IMR-90 (cell line): ENCODE measurements around the gene MFRP. TPM values are rescaled to one million over a fixed set of nuclear protein-coding genes. Genes with fewer than 3 reads are reported as not detected.

Source experiments
- ATAC-seq: fragments of 200-7000 bp; cut with Tn5 transposase; 2 replicates; pipeline ENCODE4 v1.9.1; 2020; ENCODE audit warnings: low read depth, mild to moderate bottlenecking, moderate library complexity
- BruUV-seq: library from RNA; stranded (reverse); fragments of 400-500 nt; replicated peaks from 2 replicates; lab custom pipeline; 2021; lab: Mats Ljungman, UMichigan
- CTCF ChIA-PET: fragments of 300-600 bp; formaldehyde crosslinking; extraction: SDS; loops from one replicate; lab custom pipeline; 2021; ENCODE audit warnings: antibody characterized with exemption; lab: Yijun Ruan, JAX
- POLR2A ChIA-PET: fragments of 300-600 bp; sonication (Branson Sonifier 250); formaldehyde crosslinking; loops from one replicate; lab custom pipeline; 2022; ENCODE audit warnings: antibody characterized with exemption; ENCODE audit not compliant: unreplicated experiment; lab: Charles Lee
- DNase-seq: peaks from one replicate; pipeline ENCODE4 v3.0.0; 2013
- H2AFZ ChIP-seq: replicated peaks from 2 replicates; pipeline ENCODE3; 2013; ENCODE audit warnings: low read length, mild to moderate bottlenecking; ENCODE audit not compliant: poor library complexity
- H2AK5ac ChIP-seq: 2 replicates; pipeline ENCODE4 v1.6.1; 2013; ENCODE audit warnings: low read depth, low read length, inconsistent platforms
- H2AK9ac ChIP-seq: replicated peaks from 2 replicates; pipeline ENCODE3; 2013; ENCODE audit warnings: mild to moderate bottlenecking, low read depth, low read length, moderate library complexity; ENCODE audit not compliant: poor library complexity
- H2BK120ac ChIP-seq: 2 replicates; pipeline ENCODE4 v1.6.1; 2013; ENCODE audit warnings: low read depth, low read length, inconsistent platforms
- H2BK15ac ChIP-seq: 3 replicates; pipeline ENCODE4 v1.6.1; 2013; ENCODE audit warnings: low read depth, low read length, inconsistent platforms
- H2BK20ac ChIP-seq: 2 replicates; pipeline ENCODE4 v1.6.1; 2013; ENCODE audit warnings: low read depth, mild to moderate bottlenecking, inconsistent platforms, low read length, moderate library complexity
- H2BK5ac ChIP-seq: 2 replicates; pipeline ENCODE4 v1.6.1; 2013; ENCODE audit warnings: mild to moderate bottlenecking, low read depth, low read length, inconsistent platforms; ENCODE audit not compliant: poor library complexity, severe bottlenecking
- H3K14ac ChIP-seq: replicated peaks from 2 replicates; pipeline ENCODE4 v1.6.1; 2013; ENCODE audit warnings: low read depth, low read length, inconsistent platforms
- H3K18ac ChIP-seq: 2 replicates; pipeline ENCODE4 v1.6.1; 2013; ENCODE audit warnings: low read depth, low read length, control low read depth
- H3K23ac ChIP-seq: 2 replicates; pipeline ENCODE4 v1.6.1; 2013; ENCODE audit warnings: low read depth, low read length, inconsistent platforms
- H3K27ac ChIP-seq: 2 replicates; pipeline ENCODE4 v1.5.1; 2013; ENCODE audit warnings: mild to moderate bottlenecking, control low read depth, low read length; ENCODE audit not compliant: insufficient read depth
- H3K27me3 ChIP-seq: 2 replicates; pipeline ENCODE4 v1.6.1; 2013; ENCODE audit warnings: low read length; ENCODE audit not compliant: control insufficient read depth, insufficient read depth
- H3K36me3 ChIP-seq: 2 replicates; pipeline ENCODE4 v1.6.1; 2013; ENCODE audit warnings: low read length, mixed read lengths; ENCODE audit not compliant: control insufficient read depth, insufficient read depth
- H3K4ac ChIP-seq: 2 replicates; pipeline ENCODE4 v1.6.1; 2013; ENCODE audit warnings: low read depth, low read length, inconsistent platforms
- H3K4me1 ChIP-seq: 2 replicates; pipeline ENCODE4 v1.6.1; 2013; ENCODE audit warnings: low read length, mixed read lengths; ENCODE audit not compliant: control insufficient read depth, insufficient read depth
- H3K4me2 ChIP-seq: 2 replicates; pipeline ENCODE4 v1.6.1; 2013; ENCODE audit warnings: low read depth, mild to moderate bottlenecking, control low read depth, low read length, moderate library complexity
- H3K4me3 ChIP-seq: 2 replicates; pipeline ENCODE4 v1.5.1; 2013; ENCODE audit warnings: low read depth, mild to moderate bottlenecking, control low read depth, low read length, moderate library complexity; ENCODE audit not compliant: insufficient read depth
- H3K56ac ChIP-seq: 2 replicates; pipeline ENCODE4 v1.6.1; 2013; ENCODE audit warnings: low read length, inconsistent platforms; ENCODE audit not compliant: insufficient read depth; ENCODE audit errors: extremely low read depth
- H3K79me1 ChIP-seq, 2 experiments: 2 replicates each; pipeline ENCODE4 v1.6.1; 2013; ENCODE audit warnings: low read length in 2 of 2, inconsistent platforms in 1 of 2, low read depth in 1 of 2
- H3K9ac ChIP-seq: 2 replicates; pipeline ENCODE4 v1.6.1; 2013; ENCODE audit warnings: low read depth, low read length, control low read depth
- H3K9me1 ChIP-seq: 2 replicates; pipeline ENCODE4 v1.6.1; 2013; ENCODE audit warnings: low read length, inconsistent platforms; ENCODE audit not compliant: insufficient read depth
- H3K9me3 ChIP-seq: 2 replicates; pipeline ENCODE4 v1.6.1; 2013; ENCODE audit warnings: low read length; ENCODE audit not compliant: control insufficient read depth, insufficient read depth
- H4K20me1 ChIP-seq: 2 replicates; pipeline ENCODE4 v1.6.1; 2013; ENCODE audit warnings: low read length, inconsistent platforms; ENCODE audit not compliant: insufficient read depth
- H4K5ac ChIP-seq: 2 replicates; pipeline ENCODE4 v1.6.1; 2013; ENCODE audit warnings: mild to moderate bottlenecking, low read depth, low read length, control low read depth
- H4K8ac ChIP-seq, 2 experiments: 2 replicates each; pipeline ENCODE4 v1.6.1; 2013; ENCODE audit warnings: low read depth in 2 of 2, low read length in 2 of 2, control low read depth in 1 of 2, inconsistent platforms in 1 of 2
- H4K91ac ChIP-seq: 2 replicates; pipeline ENCODE4 v1.6.1; 2013; ENCODE audit warnings: low read depth, low read length, inconsistent platforms; ENCODE audit not compliant: insufficient read depth
- BHLHE40 ChIP-seq: fragments of 150-350 bp; IDR thresholded peaks from 2 replicates; pipeline ENCODE4 v1.6.1; 2016; ENCODE audit warnings: mild to moderate bottlenecking, low read depth, low read length
- CEBPB ChIP-seq: IDR thresholded peaks from 2 replicates; pipeline ENCODE4 v1.6.1; 2012; ENCODE audit warnings: low read depth, low read length, improper control_type of control experiment
- MAZ ChIP-seq: IDR thresholded peaks from 2 replicates; pipeline ENCODE4 v1.6.1; 2012; ENCODE audit warnings: low read depth, mild to moderate bottlenecking, low read length, improper control_type of control experiment, moderate library complexity, borderline replicate concordance
- MXI1 ChIP-seq: IDR thresholded peaks from 2 replicates; pipeline ENCODE4 v1.6.1; 2012; ENCODE audit warnings: low read depth, mild to moderate bottlenecking, low read length, moderate library complexity, borderline replicate concordance
- POLR2A ChIP-seq: IDR thresholded peaks from 2 replicates; pipeline ENCODE4 v1.6.1; 2012; ENCODE audit warnings: mild to moderate bottlenecking, low read depth, low read length
- RAD21 ChIP-seq: IDR thresholded peaks from 2 replicates; pipeline ENCODE4 v1.6.1; 2012; ENCODE audit warnings: low read length, improper control_type of control experiment
- RFX5 ChIP-seq: IDR thresholded peaks from 2 replicates; pipeline ENCODE4 v1.8.0; 2012; ENCODE audit warnings: low read depth, mild to moderate bottlenecking, low read length, moderate library complexity
- WGBS, 2 experiments: methylation state at CpG; one replicate each; pipeline versions ENCODE4 v1.1.5 to v1.1.7; 2013; ENCODE audit warnings: missing lambda C conversion rate in 2 of 2; ENCODE audit not compliant: insufficient read length in 1 of 2; ENCODE audit errors: extremely low coverage in 2 of 2; 5-methylcytosine and 5-hydroxymethylcytosine counted together
- dilution Hi-C: fragments of 300-500 bp; cut with HindIII; formaldehyde crosslinking; loops from one replicate; pipeline ENCODE4 v1.14.3; 2018; ENCODE audit warnings: low sequenced_read_pairs; ENCODE audit not compliant: unreplicated experiment
- in situ Hi-C: fragments of 300-500 bp; cut with MboI; formaldehyde crosslinking; loops from 3 replicates; pipeline ENCODE4 v1.14.3; 2019; ENCODE audit warnings: low sequenced_read_pairs, inconsistent platforms, mixed read lengths
- intact Hi-C: fragments of 100-400 bp; cut with micrococcal nuclease; formaldehyde crosslinking; loops from 2 replicates; pipeline ENCODE4 v1.10.0; 2022
- polyA plus RNA-seq, 3 experiments: library from polyadenylated mRNA; depleted of rRNA; stranded (reverse); fragments of >200 nt; gene quantifications; 2 replicates each; pipeline ENCODE4 v1.2.3, GENCODE V29; 2012; ENCODE audit warnings: low replicate concordance in 1 of 3
- total RNA-seq: library from RNA; depleted of rRNA; stranded (reverse); fragments of >200 nt; gene quantifications from 2 replicates; pipeline ENCODE4 v1.2.3, GENCODE V29; 2012
- TF ChIP-seq, protein P1 (sequence below): fragments of 150-350 bp; IDR thresholded peaks from 2 replicates; pipeline ENCODE4 v1.6.1; 2016; ENCODE audit warnings: low read depth, mild to moderate bottlenecking, low read length, moderate library complexity, borderline replicate concordance
- TF ChIP-seq, protein P2 (sequence below): conservative IDR thresholded peaks from 2 replicates; pipeline ENCODE4 v1.5.1; 2012; ENCODE audit warnings: mild to moderate bottlenecking, low read depth, low read length, improper control_type of control experiment

Gene MFRP
- total and polyA plus RNA-seq, 2 of the 4 experiments (the other 2 are of a cell fraction) = not detected

DNA sequence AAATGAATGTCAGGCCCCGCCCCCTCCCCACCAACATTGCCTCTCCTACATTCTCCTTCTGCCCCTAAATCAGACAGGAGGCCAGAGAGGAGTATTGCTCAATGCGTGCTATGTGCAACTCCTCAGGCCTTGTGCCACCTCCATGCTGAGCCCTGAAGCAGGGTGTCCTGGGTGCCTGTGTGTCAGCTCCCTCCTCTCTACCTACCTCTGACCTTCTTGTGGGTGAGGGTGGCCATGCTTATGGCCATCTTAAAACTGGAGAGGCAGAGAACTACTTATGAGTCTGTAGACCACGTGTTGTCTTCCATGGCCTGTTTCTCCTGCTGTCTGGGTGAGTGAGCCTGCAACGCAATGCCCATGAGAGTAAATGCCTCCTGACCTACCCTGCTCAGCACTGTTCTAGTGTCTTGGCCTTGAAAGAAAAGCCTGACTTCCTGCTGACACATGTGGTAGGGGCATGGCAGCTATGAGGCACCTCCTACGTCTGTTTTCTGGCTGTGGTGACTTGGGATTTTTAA, 40.1 kb downstream of the MFRP start:
- DNase-seq = peak; percentile 42

More for the DNA sequence above, 40.1 kb downstream of the MFRP start:
- no peak overlapping the region for H4K5ac ChIP-seq
- H2BK20ac ChIP-seq = no peak overlapping the region
- no peak overlapping the region for H3K9ac ChIP-seq
- no peaks in the 10 kb centered on the region for H3K9me3 ChIP-seq
- peaks cover 13% of the 10 kb centered on the region for H3K9me1 ChIP-seq
- H3K36me3 ChIP-seq = peaks cover 49% of the 10 kb centered on the region
- H3K23ac ChIP-seq = no peak overlapping the region
- no peaks in the 10 kb centered on the region for H3K27me3 ChIP-seq
- BruUV-seq = no TSS peak
- ChIA-PET POLR2A (no interaction called here), CTCF (interaction anchor here (0.9 to 1.1 kb wide), 2 partner anchors 9 to 34 kb away, joined by 4 read pairs; no protein-coding TSS in a partner anchor)
- H2AFZ ChIP-seq = peak overlapping the region; percentile 23
- dilution Hi-C loops = no loop called here
- peak overlapping the region; percentile 1 for H2BK5ac ChIP-seq
- H4K91ac ChIP-seq = no peak overlapping the region
- peak; percentile 55 for ATAC-seq
- peak overlapping the region; percentile 49 for H3K4ac ChIP-seq
- H4K20me1 ChIP-seq = peaks cover 7% of the 10 kb centered on the region
- H3K14ac ChIP-seq = no peak overlapping the region; the same call in 1 of the 2 replicates
- H3K79me1 ChIP-seq = peaks cover 11 to 39% of the 10 kb centered on the region in 2 experiments; a peak in 2 of 4 replicates
- intact Hi-C loops = no loop called here
- H4K8ac ChIP-seq = 0 out of 4 replicates have a peak overlapping the region, but pooled peaks of 1 of the 2 experiments have one; percentile 16
- no peak overlapping the region for H3K4me2 ChIP-seq
- peak overlapping the region; percentile 11; the same call in 1 of the 2 replicates for H3K27ac ChIP-seq
- WGBS, 2 experiments = no CpG with 5 or more reads among the region's 5 CpGs
- H3K4me1 ChIP-seq = peaks cover 8% of the 10 kb centered on the region
- H2AK5ac ChIP-seq = peak overlapping the region; percentile 34; the same call in 1 of the 2 replicates
- H2BK15ac ChIP-seq = 0 out of 3 replicates have a peak overlapping the region, but pooled peaks have one; percentile 20
- H3K4me3 ChIP-seq = no peak overlapping the region
- no peak overlapping the region for H3K56ac ChIP-seq
- TF ChIP-seq RAD21 (no peak), BHLHE40 (no peak), CEBPB (peak; percentile 74), MAZ (no peak), RFX5 (no peak), MXI1 (no peak), POLR2A (no peak)
- TF ChIP-seq, protein P1, sequence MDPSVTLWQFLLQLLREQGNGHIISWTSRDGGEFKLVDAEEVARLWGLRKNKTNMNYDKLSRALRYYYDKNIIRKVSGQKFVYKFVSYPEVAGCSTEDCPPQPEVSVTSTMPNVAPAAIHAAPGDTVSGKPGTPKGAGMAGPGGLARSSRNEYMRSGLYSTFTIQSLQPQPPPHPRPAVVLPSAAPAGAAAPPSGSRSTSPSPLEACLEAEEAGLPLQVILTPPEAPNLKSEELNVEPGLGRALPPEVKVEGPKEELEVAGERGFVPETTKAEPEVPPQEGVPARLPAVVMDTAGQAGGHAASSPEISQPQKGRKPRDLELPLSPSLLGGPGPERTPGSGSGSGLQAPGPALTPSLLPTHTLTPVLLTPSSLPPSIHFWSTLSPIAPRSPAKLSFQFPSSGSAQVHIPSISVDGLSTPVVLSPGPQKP = no peak
- TF ChIP-seq, protein P2, sequence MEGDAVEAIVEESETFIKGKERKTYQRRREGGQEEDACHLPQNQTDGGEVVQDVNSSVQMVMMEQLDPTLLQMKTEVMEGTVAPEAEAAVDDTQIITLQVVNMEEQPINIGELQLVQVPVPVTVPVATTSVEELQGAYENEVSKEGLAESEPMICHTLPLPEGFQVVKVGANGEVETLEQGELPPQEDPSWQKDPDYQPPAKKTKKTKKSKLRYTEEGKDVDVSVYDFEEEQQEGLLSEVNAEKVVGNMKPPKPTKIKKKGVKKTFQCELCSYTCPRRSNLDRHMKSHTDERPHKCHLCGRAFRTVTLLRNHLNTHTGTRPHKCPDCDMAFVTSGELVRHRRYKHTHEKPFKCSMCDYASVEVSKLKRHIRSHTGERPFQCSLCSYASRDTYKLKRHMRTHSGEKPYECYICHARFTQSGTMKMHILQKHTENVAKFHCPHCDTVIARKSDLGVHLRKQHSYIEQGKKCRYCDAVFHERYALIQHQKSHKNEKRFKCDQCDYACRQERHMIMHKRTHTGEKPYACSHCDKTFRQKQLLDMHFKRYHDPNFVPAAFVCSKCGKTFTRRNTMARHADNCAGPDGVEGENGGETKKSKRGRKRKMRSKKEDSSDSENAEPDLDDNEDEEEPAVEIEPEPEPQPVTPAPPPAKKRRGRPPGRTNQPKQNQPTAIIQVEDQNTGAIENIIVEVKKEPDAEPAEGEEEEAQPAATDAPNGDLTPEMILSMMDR = no peak
- in situ Hi-C loops = no loop called here
- H3K18ac ChIP-seq = no peak overlapping the region
- peak overlapping the region; percentile 56 for H2AK9ac ChIP-seq
- H2BK120ac ChIP-seq = no peak overlapping the region
